KOPT-K1 (cell line): ENCODE data around the gene LAMB4.

Experiments used
- H3K27ac ChIP-seq: fragments of 200-600 bp; sonication (generic); 2 replicates; pipeline ENCODE4 v1.5.1; 2016; ENCODE audit warnings: antibody characterized with exemption, mild to moderate bottlenecking, low read depth, low read length; ENCODE audit not compliant: poor library complexity, severe bottlenecking
- H3K36me3 ChIP-seq: fragments of 200-600 bp; sonication (generic); 2 replicates; pipeline ENCODE4 v1.5.1; 2017; ENCODE audit warnings: antibody characterized with exemption, mild to moderate bottlenecking, low read length, moderate library complexity; ENCODE audit not compliant: insufficient read depth
- H3K9me3 ChIP-seq: fragments of 200-600 bp; sonication (generic); 2 replicates; pipeline ENCODE4 v1.5.1; 2017; ENCODE audit warnings: antibody characterized with exemption, low read length, mild to moderate bottlenecking; ENCODE audit not compliant: insufficient read depth, poor library complexity, severe bottlenecking

LAMB4 gene

DNA sequence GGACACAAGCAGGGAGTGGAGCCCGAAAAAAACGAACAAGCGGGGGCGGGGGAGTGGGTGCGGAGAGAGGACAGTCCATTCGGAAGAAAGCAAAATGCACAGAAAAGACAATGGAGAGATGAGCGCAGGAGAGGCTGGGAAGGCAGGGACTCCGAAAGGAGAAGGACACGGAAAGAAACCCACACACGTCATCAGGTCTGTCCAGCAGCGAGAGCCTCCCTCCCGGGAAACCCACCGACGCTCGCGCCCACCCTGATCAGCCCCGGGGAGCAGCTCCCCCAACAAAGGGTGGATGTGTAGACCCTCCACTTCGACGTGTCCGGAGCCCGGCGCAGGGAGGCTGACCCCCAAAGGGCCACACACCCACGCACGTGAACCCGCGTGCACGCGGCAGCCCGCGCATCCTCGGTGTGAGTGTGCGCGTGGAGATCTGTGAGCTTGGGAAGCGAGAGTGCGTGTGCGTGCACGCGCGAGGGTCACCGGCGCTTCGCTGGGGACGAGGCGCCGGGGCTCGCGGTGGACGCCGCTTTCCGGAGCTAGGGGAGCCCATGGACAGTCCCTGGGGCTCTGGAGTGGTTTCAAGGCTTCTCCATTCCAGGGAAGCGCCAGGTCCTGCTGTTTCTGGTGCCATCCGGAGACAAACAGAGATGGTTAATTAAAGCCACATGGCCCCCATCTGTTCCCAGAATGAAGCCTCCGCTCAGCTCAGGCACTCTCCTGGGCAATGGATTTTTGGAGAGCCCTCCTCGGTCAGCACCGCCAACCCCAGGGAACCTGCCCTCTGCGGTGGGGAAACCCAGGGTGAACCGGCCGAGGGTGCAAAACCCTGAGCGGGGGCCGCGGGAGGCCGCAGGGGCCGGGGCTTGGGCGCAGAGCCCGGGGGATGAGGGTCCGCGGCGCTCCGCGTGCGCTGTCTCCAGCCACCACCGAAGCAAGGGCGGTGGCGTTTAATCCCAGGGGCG is 128.1 kb downstream of the LAMB4 start:
- Histone ChIP-seq H3K9me3 (peaks cover 27% of the 10 kb centered on the region), H3K36me3 (no peaks in the 10 kb centered on the region), H3K27ac (no peak overlapping the region)

DNA sequence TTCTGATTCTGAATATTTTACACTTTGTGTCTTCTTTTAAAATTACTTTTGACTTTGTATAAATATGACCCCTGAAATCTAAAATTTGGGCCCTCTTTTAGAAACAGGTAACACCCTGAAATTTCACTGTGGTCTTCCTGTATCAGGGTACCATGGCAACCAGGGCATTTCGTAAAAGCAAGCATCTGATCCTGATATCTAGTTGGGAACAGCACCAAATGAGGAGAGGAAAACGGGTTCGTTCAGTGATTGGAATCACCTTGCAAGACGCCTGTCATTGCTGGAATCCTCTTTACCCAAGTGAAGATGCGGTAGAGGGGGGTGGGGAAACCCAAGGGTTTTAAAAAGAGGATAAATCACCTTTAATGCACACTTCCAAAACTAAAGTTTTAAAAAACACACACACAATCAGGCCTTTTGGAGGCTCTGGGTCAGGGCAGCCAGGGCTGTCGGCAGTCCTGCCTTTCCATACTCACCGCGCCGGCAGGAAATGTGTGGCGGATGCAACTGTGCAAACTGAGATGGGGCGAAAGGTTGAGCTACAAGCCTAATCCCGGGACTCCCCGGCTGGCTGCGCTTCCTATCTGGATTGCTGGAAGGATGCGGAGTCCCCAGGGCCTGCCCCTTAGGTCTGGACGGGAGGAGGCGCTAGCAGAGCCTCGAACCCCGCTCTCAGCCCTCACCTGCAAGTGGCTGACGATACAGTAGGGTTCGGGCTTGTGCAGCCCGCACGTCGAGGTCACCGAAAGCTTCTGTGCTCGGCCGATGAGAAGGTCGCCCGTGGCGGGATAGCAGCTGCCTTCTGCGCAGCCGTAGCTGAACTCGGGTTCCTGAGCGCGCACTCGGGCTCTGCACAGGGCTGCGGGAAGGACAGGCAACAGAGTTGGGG is 129.0 kb downstream of the LAMB4 start:
- H3K27ac ChIP-seq: no peak overlapping the region
- peaks cover 27% of the 10 kb centered on the region for H3K9me3 ChIP-seq
- no peaks in the 10 kb centered on the region for H3K36me3 ChIP-seq

DNA sequence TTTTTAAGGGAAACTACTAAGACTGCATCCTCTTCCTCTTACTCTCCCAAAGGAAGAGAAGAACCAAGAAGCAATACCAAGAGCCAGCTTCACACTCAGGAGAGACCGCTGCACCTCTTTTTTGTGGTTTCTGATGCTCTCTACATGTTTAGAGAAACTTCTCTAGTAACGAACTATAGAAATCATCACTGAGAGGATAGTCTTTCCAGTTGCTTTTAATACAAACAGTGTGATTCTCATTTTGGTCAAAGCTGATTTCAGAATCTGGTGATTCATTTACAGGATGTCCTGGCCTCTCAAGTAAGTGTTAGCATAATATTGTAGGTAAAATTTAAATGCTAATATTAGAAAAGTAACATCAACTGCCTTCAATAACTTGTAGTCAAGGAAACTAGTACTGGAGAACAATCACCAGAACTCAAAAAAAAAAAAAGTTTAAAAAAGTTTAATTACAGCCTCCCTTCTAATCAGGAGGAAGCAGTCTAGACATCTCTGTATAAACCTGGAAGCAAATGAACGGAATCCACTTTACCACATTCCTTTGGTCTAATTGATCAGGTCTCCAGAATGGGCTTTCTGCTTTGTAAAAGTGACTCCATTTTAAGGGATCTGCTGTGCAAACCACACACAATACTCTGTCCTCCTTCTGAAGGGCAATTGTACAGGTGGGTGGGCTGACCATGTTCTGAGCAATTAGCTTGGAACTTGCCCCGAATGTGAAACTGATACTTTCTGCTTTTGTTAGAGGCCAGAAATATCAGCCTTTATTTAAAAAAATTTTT is 130.2 kb downstream of the LAMB4 start:
- H3K36me3 ChIP-seq: no peaks in the 10 kb centered on the region
- peaks cover 27% of the 10 kb centered on the region for H3K9me3 ChIP-seq
- H3K27ac ChIP-seq: no peak overlapping the region

DNA sequence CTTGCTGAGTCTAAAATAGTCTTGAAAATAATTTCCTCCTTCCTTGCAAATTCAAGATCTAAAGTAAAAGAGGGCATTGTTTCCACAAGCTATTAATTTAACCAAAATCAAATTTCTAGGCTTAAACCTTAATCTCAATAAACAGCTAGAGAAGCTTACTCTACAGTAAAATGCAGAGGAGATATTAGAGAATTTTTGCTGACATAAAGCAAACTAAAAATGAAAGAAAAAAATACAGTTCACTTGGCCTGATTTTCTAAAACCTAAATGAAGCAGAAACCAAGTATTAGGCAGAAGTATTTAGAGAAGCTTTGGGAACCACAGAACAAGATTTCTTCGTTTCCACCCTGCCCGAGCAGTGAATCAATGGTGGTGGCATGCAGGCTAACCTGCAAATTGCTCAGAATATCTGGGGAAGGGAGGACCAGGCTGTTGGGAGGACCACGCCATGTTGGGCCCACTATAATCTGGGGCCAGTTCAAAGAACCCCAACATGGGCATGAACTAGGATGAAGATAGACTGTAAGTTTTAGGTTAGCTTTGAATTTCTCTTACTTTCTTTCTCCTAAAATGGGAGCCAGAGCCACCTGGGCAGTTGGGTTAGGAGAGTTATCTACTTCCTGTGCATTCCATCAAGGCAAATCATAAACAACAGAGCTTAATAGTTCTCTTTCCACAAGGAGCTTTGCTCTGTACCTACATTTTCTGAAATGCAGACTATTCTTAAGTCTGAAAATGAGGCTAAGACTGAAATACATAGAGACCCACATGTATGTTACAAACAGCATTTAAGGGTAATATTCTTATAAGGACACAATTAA is 131.3 kb downstream of the LAMB4 start:
- Histone ChIP-seq H3K27ac (no peak overlapping the region), H3K9me3 (peaks cover 27% of the 10 kb centered on the region), H3K36me3 (no peaks in the 10 kb centered on the region)

DNA sequence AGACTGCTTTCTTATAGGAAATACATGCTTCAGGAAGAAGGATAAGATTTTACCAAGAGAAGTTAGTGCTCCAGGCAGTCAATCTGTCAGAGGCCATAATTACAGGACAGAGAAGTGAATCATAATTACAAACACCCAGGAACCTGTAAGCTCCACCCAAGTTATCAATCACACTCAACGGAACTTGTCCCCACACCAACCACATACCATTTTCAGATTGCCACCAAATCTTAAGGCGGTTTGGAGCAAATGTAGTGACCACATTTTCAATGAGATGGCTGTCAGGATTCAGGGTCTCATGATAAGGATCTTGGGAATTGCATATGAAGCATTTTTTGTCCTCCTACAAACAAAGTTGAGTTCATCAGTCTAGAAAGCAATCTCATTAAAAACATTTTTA is 132.0 kb downstream of the LAMB4 start:
- Histone ChIP-seq H3K36me3 (no peaks in the 10 kb centered on the region), H3K27ac (no peak overlapping the region), H3K9me3 (peaks cover 23% of the 10 kb centered on the region)

DNA sequence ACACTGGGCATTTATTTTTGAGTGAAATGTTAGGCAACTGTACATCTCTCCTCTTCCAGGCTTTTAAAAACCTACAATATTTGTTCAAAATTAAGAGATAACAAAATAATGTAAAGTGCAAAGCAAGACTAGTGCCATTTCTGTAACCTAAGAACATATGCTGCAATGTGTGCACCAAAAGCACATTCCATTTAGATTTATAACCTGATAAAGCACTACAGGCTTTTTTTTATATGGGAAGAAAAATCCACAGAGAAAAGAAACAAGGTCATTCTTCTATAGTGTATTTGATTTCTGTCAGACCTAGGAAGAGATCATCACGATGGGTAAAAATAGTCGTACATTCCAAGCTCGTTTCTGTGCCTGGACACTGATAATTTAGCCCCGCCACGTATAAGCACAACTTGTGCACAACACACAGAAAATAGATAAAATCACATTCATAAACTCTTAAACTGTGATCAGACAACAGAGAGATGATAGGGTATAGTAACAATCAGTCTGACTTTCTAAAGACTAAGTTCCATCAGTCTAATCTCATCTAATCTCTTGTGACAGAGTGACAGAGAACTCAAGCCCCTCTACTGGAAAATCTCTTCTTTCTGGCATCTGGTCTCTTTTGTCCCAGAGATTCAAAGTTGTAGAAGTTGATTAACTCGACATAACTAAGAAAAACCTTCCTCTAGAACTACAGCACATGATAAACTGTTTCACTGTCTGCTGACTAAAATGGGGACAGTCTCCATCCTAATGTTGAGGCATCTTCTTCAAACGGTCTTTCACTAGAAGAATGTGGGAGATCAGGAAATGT is 133.9 kb downstream of the LAMB4 start:
- Histone ChIP-seq H3K36me3 (no peaks in the 10 kb centered on the region), H3K27ac (no peak overlapping the region)

DNA sequence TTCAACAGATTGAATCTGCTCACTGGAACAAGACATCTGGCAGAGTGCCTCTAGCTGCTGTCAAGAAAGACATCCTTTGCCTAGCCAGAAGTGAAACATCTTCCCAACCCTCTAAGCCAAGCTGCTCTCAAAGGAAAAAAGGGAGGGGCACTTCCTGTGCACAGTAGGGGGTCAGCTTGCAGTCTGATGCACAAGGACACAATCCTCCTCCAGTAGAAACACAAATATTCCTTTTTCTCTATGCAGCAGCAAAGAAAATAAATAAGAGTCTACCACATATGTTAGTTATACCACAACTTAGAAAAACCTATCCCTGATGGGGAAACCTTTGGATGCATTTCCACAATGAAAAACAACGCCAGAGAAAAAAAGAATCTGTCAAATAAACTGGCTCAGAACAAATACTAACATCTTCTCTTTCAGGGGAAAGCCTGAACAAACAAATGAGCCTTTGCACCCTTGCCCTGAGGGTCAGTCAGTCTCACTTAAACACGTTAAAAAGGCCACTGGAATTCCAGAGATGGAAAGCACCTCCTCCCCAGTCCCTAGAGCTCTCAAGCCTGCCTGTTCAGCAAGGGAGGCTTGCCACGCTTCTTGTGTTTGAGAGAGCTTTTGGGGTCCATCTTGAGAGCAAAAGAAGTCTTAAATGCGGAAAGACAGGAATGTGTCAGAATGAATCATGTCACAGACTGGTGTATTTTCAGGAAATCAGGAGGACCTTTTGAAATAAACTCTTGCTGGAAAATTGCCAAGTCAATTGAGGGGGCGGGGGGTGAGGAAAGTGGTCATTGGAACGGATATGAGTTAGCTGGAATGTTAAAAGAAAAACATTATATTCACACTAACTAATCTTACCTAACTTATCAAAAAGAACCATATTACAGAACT is 134.7 kb downstream of the LAMB4 start:
- Histone ChIP-seq H3K36me3 (no peaks in the 10 kb centered on the region), H3K27ac (no peak overlapping the region), H3K9me3 (no peaks in the 10 kb centered on the region)

More for the DNA sequence above, 133.9 kb downstream of the LAMB4 start:
- peaks cover 5% of the 10 kb centered on the region for H3K9me3 ChIP-seq

DNA sequence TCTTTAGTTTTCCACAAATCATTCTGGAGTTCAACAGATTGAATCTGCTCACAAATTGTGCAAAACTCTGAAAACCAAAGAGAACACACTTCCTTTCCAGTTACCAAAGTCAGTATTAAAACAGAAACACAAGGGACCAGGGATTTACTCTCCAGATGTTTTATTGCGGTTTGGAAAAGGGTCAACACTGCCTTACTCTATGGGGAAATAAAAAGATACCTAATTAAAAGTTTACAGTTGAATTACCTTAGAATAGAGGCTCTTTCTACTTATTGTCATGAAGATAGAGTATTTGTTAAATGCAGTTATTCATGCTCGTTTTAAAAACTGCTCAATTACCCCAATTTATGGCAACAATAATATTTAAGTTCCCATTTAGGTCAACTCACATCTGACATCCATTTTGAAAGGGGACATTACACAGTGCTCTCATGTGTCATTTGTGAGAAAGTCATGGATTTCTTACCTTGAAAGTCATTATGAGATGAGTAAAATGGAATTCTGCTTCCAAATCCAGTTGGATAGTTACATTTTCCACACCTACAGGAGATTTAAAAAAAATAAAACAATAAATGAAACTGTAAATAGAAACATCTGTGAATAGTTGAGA is 135.6 kb downstream of the LAMB4 start:
- Histone ChIP-seq H3K9me3 (no peaks in the 10 kb centered on the region), H3K27ac (no peak overlapping the region), H3K36me3 (no peaks in the 10 kb centered on the region)

DNA sequence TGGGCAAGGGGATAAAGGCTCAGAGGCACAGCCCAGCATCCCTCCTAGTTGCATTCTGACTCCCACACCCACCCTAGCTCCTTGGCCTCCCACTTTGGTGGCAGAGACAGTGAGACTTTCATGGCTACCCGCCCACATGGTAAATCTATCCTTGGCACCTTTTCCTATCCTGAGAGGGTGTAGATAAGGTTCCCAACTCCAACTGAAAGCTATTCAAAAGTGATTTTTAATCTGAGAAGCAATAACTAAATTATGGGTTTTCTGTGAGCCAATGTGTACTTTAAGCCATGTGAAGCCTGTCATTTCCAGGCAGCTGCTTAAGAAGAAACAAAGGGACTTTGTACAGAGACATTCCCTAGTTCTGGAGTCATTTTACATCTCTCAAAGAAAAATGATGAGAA is 136.3 kb downstream of the LAMB4 start:
- Histone ChIP-seq H3K36me3 (no peaks in the 10 kb centered on the region), H3K27ac (no peak overlapping the region)

DNA sequence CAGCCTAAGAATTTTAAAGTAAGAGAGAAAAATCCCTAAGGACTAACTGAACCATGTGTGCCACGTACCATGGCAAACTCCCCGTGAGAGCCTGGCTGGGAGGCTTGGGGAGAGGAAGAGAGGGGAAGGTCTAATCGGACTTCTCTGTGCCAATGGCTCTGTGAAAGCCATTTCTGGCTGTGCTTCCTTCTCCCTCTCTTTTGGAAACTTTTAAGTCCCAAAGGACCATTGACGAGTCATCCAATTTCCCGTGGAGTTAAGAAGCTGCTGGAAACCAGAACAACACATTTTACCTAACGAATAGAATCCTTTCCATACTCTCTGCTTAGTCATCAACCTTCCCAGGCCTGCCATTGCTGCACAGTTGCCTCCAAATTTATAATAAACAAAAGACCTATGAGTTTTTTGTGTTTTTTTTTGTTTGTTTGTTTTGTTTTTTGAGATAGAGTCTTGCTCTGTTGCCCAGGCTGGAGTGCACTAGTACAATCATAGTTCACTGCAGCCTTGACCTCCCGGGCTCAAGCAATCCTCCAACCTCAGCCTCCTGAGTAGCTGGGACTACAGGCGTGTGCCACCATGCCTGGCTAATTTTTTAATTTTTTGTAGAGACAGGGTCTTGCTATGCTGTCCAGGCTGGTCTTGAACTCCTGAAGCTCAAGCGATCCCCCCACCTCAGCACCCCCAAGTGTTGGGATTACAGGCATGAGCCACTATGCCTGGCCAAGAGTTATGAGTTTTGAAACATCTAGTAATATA is 140.4 kb downstream of the LAMB4 start:
- Histone ChIP-seq H3K27ac (no peak overlapping the region), H3K9me3 (no peaks in the 10 kb centered on the region), H3K36me3 (no peaks in the 10 kb centered on the region)

More for the DNA sequence above, 136.3 kb downstream of the LAMB4 start:
- H3K9me3 ChIP-seq: no peaks in the 10 kb centered on the region

DNA sequence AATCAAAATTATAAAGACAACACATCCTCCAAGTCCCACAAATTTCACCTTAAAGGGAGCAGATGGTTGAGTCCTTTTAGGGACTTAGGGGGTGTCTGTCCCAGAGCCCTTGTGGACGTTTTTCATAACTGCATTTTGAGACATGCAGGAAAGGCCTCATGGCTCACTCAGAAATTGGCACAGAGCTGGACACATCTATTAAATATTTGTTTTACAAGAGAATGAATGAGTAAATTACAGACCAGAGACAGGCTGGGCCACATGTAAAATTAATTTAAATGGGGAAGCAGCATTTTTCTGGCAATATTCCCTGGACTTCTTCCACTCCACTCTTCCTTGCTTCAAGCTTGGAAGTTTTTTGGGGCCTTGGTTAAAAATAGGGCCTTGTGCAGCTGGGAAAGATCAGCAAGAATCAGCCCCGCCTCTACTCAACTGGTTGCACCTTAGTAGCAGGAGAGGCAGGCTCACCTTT is 147.2 kb downstream of the LAMB4 start:
- no peaks in the 10 kb centered on the region for H3K9me3 ChIP-seq
- H3K36me3 ChIP-seq: no peaks in the 10 kb centered on the region
- no peak overlapping the region for H3K27ac ChIP-seq
